Measurements from ENCODE around the gene CFAP54. TPM values are rescaled to one million over a fixed set of nuclear protein-coding genes. Genes with fewer than 3 reads are reported as not detected.
"Not testable (repeated sequence)": the region's sequence is repeated elsewhere in the genome, so short reads cannot be mapped to it uniquely, and the experiment has no call there.

The CFAP54 gene
- total RNA-seq, 2 donors from 2014 or later = 0.61 to 0.87 TPM

DNA sequence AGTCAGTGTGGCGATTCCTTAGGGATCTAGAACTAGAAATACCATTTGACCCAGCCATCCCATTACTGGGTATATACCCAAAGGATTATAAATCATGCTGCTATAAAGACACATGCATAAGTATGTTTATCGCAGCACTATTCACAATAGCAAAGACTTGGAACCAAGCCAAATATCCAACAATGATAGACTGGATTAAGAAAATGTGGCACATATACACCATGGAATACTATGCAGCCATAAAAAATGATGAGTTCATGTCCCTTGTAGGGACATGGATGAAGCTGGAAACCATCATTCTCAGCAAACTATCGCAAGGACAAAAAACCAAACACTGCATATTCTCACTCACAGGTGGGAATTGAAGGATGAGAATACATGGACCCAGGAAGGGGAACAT is 186.1 kb downstream of the CFAP54 start:
- not testable (repeated sequence) for H3K36me3 Mint-ChIP-seq (ENCODE audit: low read depth); ATAC-seq (replicated peaks); H3K27ac Mint-ChIP-seq; H3K9me3 Mint-ChIP-seq; H3K4me3 Mint-ChIP-seq; H3K27me3 Mint-ChIP-seq; H3K4me1 Mint-ChIP-seq

DNA sequence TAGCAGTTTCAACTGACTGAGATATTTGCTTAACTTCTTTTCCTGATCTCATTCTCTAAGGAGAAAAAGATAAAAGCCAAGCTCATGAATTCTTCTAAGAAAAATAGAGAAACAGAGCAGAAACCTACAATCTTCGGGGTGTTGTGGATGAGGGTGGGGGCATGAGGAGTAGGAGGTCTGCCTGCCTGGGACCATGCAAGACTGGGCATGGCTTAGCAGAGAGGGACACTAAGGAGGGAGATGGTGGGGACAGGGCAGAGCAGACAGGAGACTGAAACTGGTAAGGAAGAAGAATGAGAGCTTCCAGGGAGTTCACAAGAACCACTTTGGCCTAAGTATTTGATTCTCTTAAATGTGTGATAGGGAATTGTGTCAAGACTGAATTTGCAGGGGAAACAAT is 188.0 kb downstream of the CFAP54 start:
- Mint-ChIP-seq H3K9me3 (no peaks in the 10 kb centered on the region), H3K4me1 (no peaks in the 10 kb centered on the region), H3K36me3 (ENCODE audit: low read depth) (no peaks in the 10 kb centered on the region), H3K4me3 (no peak overlapping the region), H3K27me3 (peaks cover 7% of the 10 kb centered on the region), H3K27ac (no peak overlapping the region)
- no peak for ATAC-seq (replicated peaks)

DNA sequence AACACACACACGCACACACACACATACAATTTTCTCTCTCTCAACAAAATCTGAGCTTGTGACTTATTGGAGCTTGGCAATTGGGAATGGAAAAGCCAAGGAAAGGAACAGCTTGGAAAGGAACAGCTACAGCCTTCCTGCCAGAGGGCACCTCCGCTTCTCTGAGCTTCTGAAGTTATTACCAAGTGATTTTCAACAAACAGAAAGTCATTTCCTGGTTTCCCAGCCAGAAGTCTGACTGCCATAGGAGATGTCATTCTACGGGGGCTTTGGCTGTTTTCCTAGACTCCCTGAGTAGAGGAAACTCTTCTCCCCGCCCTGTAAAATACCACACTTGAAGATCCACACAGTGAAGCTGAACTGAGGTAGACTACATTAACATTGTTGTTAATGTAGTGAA is 198.3 kb downstream of the CFAP54 start:
- H3K9me3 Mint-ChIP-seq = no peaks in the 10 kb centered on the region
- H3K36me3 Mint-ChIP-seq (ENCODE audit: low read depth) = no peaks in the 10 kb centered on the region
- no peaks in the 10 kb centered on the region for H3K4me1 Mint-ChIP-seq
- no peak for ATAC-seq (replicated peaks)
- H3K4me3 Mint-ChIP-seq = no peak overlapping the region
- H3K27ac Mint-ChIP-seq = no peak overlapping the region
- peaks cover 12% of the 10 kb centered on the region for H3K27me3 Mint-ChIP-seq

DNA sequence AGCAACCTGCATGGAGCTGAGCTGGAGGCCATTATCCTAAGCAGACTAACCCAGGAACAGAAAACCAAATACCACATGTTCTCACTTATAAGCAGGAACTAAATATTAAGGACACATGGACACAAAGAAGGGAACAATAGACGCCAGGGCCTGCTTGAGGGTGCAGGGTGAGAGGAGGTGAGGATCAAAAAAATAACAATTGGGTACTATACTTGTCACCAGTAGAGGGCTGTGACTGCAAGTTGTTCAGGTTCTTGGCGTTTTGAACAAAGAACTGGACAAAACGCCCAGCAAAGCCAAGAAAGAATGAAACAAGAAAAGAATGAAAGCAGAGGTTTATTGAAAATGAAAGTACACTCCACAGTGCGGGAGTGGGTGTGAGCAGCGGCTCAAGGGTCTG is 209.1 kb downstream of the CFAP54 start:
- no peak for ATAC-seq (replicated peaks)
- Mint-ChIP-seq H3K27me3 (peaks cover 17% of the 10 kb centered on the region), H3K4me1 (no peaks in the 10 kb centered on the region), H3K27ac (no peak overlapping the region), H3K4me3 (no peak overlapping the region), H3K9me3 (no peaks in the 10 kb centered on the region), H3K36me3 (ENCODE audit: low read depth) (no peaks in the 10 kb centered on the region)

DNA sequence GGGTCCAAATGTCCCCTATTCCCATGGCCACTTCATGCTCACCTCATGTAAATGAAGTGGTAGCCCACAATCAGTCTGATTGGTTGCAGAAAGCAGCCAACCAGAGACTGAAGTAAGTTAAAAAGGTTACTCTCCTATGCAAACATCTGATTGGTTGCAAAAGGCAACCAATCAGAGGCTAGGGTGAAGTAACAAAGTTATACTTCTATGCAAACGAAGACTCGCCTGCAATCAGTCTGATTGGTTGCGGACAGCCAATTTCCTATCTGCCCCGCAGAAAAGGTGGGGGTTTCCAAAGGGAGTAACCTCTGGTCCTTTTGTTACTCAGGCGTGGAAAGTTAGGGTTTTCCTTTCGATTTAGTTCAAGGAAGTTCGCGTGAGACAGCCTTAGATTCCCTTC is 209.6 kb downstream of the CFAP54 start:
- Mint-ChIP-seq H3K36me3 (ENCODE audit: low read depth) (no peaks in the 10 kb centered on the region), H3K9me3 (no peaks in the 10 kb centered on the region), H3K27me3 (peaks cover 17% of the 10 kb centered on the region), H3K27ac (no peak overlapping the region), H3K4me3 (no peak overlapping the region), H3K4me1 (no peaks in the 10 kb centered on the region)
- ATAC-seq (replicated peaks) = no peak

DNA sequence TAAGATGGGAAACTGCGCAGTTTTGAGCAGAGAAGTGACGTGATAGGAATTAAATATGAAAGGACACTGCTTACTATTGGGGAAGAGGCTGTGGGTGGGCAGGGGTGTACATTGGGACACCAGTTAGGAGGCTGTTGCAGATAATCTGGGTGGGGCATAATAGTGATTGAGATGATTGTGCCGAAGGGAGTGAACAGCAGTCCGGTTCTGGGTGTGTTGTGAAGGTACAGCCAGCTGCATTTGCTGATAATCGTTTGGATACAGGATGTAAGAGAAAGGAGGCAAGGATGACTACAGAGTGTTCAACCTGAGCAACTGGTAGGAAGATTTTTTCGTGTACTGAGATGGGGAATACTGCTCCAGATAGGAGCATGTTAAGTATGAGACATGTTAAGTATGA is 212.5 kb downstream of the CFAP54 start:
- Mint-ChIP-seq H3K4me1 (no peaks in the 10 kb centered on the region), H3K27ac (no peak overlapping the region), H3K27me3 (peaks cover 12% of the 10 kb centered on the region), H3K4me3 (no peak overlapping the region), H3K9me3 (no peaks in the 10 kb centered on the region), H3K36me3 (ENCODE audit: low read depth) (no peaks in the 10 kb centered on the region)
- ATAC-seq (replicated peaks) = no peak

DNA sequence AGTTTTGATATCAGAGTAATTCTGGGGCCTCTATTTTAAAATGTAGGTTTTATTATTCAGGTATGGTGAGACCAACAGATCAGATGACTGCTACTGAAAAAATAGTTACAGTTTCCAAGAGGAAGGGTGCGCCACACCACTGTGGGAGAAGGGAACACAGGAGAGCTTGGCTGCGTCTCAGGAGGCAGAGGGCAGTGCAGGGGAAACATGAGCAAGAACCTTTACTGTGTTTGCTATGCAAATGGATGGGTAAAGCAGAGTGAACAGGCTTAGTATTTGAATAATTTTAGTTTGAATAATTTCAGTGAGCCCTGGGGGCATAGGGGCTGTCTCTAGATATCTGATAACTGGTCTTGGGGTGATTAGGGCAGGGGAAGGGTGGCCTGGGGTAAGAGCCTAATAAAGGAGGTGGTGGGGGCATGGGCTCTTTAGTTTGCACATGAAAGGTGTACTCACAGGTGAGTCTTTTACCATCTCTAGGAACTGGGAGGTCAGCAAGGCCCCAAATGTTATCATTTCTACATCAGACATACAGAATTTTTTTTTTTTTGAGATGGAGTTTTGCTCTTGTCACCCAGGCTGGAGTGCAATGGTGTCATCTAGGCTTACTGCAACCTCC is 220.9 kb downstream of the CFAP54 start:
- Mint-ChIP-seq H3K4me1 (no peaks in the 10 kb centered on the region), H3K27ac (no peak overlapping the region), H3K9me3 (no peaks in the 10 kb centered on the region), H3K36me3 (ENCODE audit: low read depth) (no peaks in the 10 kb centered on the region), H3K27me3 (peaks cover 3% of the 10 kb centered on the region), H3K4me3 (no peak overlapping the region)
- ATAC-seq (replicated peaks) = no peak

DNA sequence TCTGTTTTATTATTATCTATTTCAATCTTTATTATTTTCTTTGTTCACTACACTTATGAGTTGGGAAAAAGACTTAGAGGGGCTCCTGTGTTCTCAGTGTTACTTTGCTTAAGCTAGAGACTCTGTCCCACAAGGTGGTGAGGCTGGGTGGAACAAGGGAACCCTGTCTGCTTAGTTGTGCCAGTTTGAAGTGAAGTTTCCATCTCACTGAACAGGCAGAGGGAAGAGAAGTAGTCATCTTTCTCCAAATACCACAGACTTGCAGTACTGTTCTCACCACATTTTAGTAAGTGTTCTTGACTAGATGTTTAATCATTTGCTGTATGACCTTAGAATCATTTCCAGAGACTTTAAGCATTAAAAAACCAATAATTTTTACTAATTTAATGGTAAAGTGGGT is 222.0 kb downstream of the CFAP54 start:
- Mint-ChIP-seq H3K27ac (no peak overlapping the region), H3K36me3 (ENCODE audit: low read depth) (no peaks in the 10 kb centered on the region)
- ATAC-seq (replicated peaks) = peak; percentile 28

DNA sequence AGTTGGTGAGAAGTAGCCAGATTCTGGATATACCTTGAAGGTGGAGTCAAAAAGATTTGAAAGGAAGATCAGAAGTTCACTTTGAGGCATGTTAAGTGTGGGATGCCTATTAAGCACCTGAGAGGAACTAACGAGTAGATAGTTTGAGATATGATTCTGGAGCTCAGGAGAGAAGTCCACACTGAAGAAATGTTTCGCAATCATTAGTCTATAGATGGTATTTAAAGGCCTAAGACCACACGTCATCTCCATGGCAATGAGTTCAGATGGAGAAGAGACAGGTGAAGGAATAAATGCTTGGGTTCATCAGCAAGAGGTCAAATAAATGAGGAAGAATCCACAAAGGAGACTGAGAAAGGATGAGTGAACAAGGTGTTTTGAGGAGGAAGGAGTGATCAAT is 224.8 kb downstream of the CFAP54 start:
- Mint-ChIP-seq H3K9me3 (no peaks in the 10 kb centered on the region), H3K36me3 (ENCODE audit: low read depth) (no peaks in the 10 kb centered on the region), H3K27me3 (peaks cover 3% of the 10 kb centered on the region), H3K27ac (no peak overlapping the region), H3K4me3 (no peak overlapping the region), H3K4me1 (no peaks in the 10 kb centered on the region)
- no peak for ATAC-seq (replicated peaks)

More for the DNA sequence above, 222.0 kb downstream of the CFAP54 start:
- H3K4me1 Mint-ChIP-seq = no peaks in the 10 kb centered on the region
- no peaks in the 10 kb centered on the region for H3K9me3 Mint-ChIP-seq
- H3K4me3 Mint-ChIP-seq = no peak overlapping the region
- H3K27me3 Mint-ChIP-seq = peaks cover 3% of the 10 kb centered on the region

DNA sequence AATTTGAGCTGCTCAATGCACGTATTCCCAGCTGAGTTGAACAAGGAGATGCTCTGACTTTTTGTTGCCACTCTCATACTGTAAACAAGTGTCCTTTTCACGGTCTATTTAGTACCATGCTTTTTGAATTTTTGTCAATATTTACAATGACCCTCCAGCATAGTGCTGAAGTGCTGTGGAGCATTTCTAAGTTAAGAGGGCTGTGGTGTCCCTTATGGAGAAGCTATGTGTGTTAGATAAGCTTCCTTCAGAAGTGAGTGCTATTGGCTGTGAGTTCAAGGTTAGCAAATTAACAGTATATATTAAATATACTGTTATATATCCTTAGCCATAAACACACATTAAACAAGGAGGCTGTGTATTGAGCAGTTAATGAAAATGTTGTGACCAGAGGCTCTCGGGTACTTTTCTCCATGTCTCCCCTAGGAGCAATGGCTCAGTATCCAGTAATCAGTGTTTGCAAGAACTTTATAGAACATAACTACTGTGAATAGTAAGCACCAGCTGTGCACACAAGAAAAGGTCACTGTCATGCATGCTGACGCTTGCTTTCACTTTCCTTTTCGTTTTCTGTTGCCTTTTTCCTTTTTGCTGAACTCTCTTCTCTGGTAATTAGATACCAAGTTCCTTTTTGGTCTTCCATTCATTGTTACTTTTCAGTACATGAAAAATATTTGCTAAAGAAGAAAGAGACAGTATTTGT is 230.4 kb downstream of the CFAP54 start:
- Mint-ChIP-seq H3K27me3 (no peaks in the 10 kb centered on the region), H3K4me3 (peak overlapping the region; percentile 92), H3K27ac (peak overlapping the region; percentile 91), H3K36me3 (ENCODE audit: low read depth) (no peaks in the 10 kb centered on the region), H3K4me1 (no peaks in the 10 kb centered on the region), H3K9me3 (no peaks in the 10 kb centered on the region)
- ATAC-seq (replicated peaks) = peak; percentile 84

DNA sequence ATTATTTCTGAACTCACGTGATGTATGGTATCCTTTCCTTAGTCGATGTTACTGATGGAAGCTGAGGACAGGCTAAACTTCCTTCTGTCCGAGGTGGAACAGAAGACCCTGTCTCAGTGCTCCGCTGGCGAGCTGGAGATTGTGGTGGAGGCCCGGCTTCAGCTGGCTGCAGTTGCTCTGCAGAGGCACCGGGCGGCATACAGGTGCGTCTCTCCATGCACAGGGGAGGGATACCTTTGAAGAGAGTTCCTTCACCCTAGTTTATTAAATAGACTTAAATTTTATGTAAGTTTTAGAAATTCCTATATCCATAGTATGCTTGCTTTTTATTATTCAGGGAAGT is 231.0 kb downstream of the CFAP54 start:
- Mint-ChIP-seq H3K27me3 (no peaks in the 10 kb centered on the region), H3K4me3 (peak overlapping the region; percentile 92), H3K27ac (peak overlapping the region; percentile 91), H3K36me3 (ENCODE audit: low read depth) (no peaks in the 10 kb centered on the region), H3K9me3 (no peaks in the 10 kb centered on the region), H3K4me1 (no peaks in the 10 kb centered on the region)
- peak; percentile 77 for ATAC-seq (replicated peaks)

DNA sequence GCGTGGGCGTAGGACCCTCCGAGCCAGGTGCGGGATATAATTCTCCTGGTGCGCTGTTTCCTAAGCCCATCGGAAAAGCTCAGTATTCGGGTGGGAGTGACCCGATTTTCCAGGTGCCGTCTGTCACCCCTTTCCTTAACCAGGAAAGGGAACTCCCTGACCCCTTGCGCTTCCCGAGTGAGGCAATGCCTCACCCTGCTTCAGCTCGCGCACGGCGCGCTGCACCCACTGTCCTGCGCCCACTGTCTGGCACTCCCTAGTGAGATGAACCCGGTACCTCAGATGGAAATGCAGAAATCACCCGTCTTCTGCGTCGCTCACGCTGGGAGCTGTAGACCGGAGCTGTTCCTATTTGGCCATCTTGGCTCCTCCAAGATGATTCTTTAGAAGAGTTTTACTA is 240.1 kb downstream of the CFAP54 start:
- not testable (repeated sequence) for H3K4me3 Mint-ChIP-seq; H3K27ac Mint-ChIP-seq; H3K4me1 Mint-ChIP-seq; ATAC-seq (replicated peaks); H3K9me3 Mint-ChIP-seq; H3K36me3 Mint-ChIP-seq (ENCODE audit: low read depth)
- peaks cover 12% of the 10 kb centered on the region for H3K27me3 Mint-ChIP-seq

DNA sequence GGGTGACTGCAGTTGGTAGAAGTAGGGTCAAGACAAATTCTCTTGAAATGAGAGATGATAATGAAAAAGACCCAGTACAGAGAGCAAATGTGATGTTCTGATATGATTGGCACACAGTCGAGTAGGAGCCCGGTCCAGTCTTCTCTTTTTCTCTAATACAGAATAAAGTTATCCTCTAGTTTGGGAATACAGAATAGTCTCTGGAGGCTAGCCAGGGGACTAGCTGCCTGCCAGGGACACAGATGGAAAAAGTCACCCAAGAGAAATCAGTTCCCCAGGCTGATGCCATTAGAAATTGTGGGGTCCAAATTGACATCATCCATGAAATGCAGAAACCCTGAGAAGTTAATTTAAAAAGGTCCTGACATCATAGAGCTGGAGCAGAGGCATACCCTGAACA is 240.5 kb downstream of the CFAP54 start:
- Mint-ChIP-seq H3K27me3 (peaks cover 12% of the 10 kb centered on the region), H3K27ac (no peak overlapping the region), H3K36me3 (ENCODE audit: low read depth) (no peaks in the 10 kb centered on the region), H3K9me3 (no peaks in the 10 kb centered on the region), H3K4me3 (no peak overlapping the region), H3K4me1 (no peaks in the 10 kb centered on the region)
- no peak for ATAC-seq (replicated peaks)

DNA sequence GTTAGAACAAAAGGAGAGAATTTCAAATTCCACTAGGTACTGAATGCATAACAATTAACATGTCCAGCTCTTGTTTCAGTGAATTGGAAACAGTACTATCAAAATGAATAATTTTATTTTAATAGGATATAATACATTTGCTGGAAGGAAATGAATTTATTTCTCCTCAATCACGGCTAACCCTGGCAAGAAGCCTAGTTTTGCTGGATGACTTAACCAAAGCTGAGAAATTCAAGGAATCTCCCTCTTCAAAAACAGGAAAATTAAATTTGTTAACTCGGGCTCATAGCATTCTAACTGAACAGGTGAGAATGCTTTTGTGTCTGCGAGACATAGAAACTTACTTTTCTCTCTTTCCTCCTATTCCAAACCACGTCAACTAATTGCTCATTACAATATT is 254.2 kb downstream of the CFAP54 start:
- peaks cover 4% of the 10 kb centered on the region for H3K27me3 Mint-ChIP-seq
- H3K36me3 Mint-ChIP-seq (ENCODE audit: low read depth) = no peaks in the 10 kb centered on the region
- no peaks in the 10 kb centered on the region for H3K4me1 Mint-ChIP-seq
- no peaks in the 10 kb centered on the region for H3K9me3 Mint-ChIP-seq
- no peak for ATAC-seq (replicated peaks)
- no peak overlapping the region for H3K4me3 Mint-ChIP-seq
- no peak overlapping the region for H3K27ac Mint-ChIP-seq

DNA sequence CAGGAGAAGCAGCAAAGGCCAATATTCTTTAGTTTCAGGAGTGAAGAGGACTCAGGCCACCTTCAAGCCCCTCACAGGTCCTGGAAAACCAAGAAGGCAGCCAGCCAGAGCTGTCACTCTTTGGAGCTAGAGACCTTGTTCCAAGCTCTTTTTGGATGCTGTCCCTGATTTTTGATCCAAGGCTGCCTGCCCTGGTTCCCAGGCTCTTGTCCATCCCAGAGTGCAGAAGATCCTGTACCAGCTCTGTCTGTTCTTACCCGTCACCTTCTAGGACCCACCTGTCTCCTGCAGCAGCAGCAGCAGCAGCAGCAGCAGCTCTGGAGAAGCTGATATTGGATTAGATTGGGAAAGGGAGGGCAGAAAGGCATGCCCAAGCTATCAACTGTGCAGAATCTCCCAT is 260.6 kb downstream of the CFAP54 start:
- no peak overlapping the region for H3K4me3 Mint-ChIP-seq
- H3K36me3 Mint-ChIP-seq (ENCODE audit: low read depth) = no peaks in the 10 kb centered on the region
- no peaks in the 10 kb centered on the region for H3K4me1 Mint-ChIP-seq
- H3K9me3 Mint-ChIP-seq = no peaks in the 10 kb centered on the region
- ATAC-seq (replicated peaks) = no peak
- peaks cover 4% of the 10 kb centered on the region for H3K27me3 Mint-ChIP-seq
- H3K27ac Mint-ChIP-seq = no peak overlapping the region

DNA sequence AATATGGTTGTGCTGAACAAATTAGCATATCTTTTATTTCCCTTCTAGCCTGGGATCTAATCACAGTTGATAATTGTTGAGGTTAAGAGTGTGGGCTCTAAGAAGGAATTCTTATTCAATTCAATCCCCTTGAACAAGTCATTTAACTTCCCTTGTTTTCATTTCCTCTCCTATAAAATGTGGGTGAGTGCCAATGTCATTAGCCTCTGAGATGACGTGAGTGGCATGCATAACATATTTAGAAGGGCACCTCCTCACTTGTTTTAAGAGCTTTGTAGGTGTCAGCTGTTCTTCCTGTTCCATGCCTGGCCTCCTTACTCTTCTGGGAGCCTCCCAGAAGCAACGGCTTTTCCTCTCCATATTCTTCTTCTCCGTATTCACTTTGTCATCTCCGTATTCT is 262.2 kb downstream of the CFAP54 start:
- H3K4me1 Mint-ChIP-seq = no peaks in the 10 kb centered on the region
- H3K27ac Mint-ChIP-seq = no peak overlapping the region
- no peak overlapping the region for H3K4me3 Mint-ChIP-seq
- peaks cover 4% of the 10 kb centered on the region for H3K9me3 Mint-ChIP-seq
- no peaks in the 10 kb centered on the region for H3K36me3 Mint-ChIP-seq (ENCODE audit: low read depth)
- ATAC-seq (replicated peaks) = no peak
- H3K27me3 Mint-ChIP-seq = peaks cover 6% of the 10 kb centered on the region

Measured in activated T-helper 17 cell treated with anti-CD3 and anti-CD28 coated beads, Interleukin-2, amount 50 U/mL, for 72 hours (primary cell).